GM21619 (cell line): Measurements from ENCODE around the gene COQ5.

Experiments
- ATAC-seq: cut with Tn5 transposase; IDR thresholded peaks from one replicate; pipeline ENCODE4 v1.9.1; 2021; ENCODE audit not compliant: unreplicated experiment

The COQ5 gene

GRCh38 chr12:120485961-120486881 lies 42.7 kb downstream of the COQ5 start:
- ATAC-seq = no peak

GRCh38 chr12:120483621-120484020 lies 45.3 kb downstream of the COQ5 start:
- ATAC-seq = no peak

GRCh38 chr12:120481022-120481767 lies 47.8 kb downstream of the COQ5 start:
- ATAC-seq = no peak

GRCh38 chr12:120480211-120480610 lies 48.7 kb downstream of the COQ5 start:
- no peak for ATAC-seq

GRCh38 chr12:120479458-120479857 lies 49.5 kb downstream of the COQ5 start:
- ATAC-seq = no peak

GRCh38 chr12:120475643-120476042 lies 53.3 kb downstream of the COQ5 start:
- no peak for ATAC-seq

- no peak for ATAC-seq
Measured at GRCh38 chr12:120474616-120474960, 54.4 kb downstream of the COQ5 start.

- ATAC-seq = no peak
Measured at GRCh38 chr12:120473807-120474615, 54.9 kb downstream of the COQ5 start.

GRCh38 chr12:120472521-120472920 lies 56.4 kb downstream of the COQ5 start:
- ATAC-seq = no peak

- ATAC-seq = peak; percentile 22
Measured at GRCh38 chr12:120470150-120470784, 58.7 kb downstream of the COQ5 start.

- peak; percentile 84 for ATAC-seq
Measured at GRCh38 chr12:120469450-120470149, 59.4 kb downstream of the COQ5 start, which contains the start of gene SRSF9. TSS of gene SRSF9 (minus strand) at chr12:120469748. CDS start at chr12:120469609, 139 bp downstream.

GRCh38 chr12:120468821-120469449 lies 60.0 kb downstream of the COQ5 start:
- peak; percentile 21 for ATAC-seq

GRCh38 chr12:120468325-120468820 lies 60.6 kb downstream of the COQ5 start:
- no peak for ATAC-seq

GRCh38 chr12:120467439-120467838 lies 61.5 kb downstream of the COQ5 start:
- ATAC-seq = no peak

- no peak for ATAC-seq
Measured at GRCh38 chr12:120466560-120467315, 62.2 kb downstream of the COQ5 start.

- no peak for ATAC-seq
Measured at GRCh38 chr12:120465756-120466155, 63.2 kb downstream of the COQ5 start.

- no peak for ATAC-seq
Measured at GRCh38 chr12:120463712-120464111, 65.2 kb downstream of the COQ5 start.

GRCh38 chr12:120462099-120462640 lies 66.8 kb downstream of the COQ5 start:
- ATAC-seq = no peak
